Muscle of leg (tissue), 11 donors: ENCODE measurements around the gene CYB5R3. TPM values are rescaled to one million over a fixed set of nuclear protein-coding genes. Genes with fewer than 3 reads are reported as not detected.

Experiments used
- DNase-seq: peaks from one replicate; pipeline ENCODE4 v3.0.0; 2013
- H3K27ac ChIP-seq: one replicate; pipeline ENCODE4 v1.5.1; 2013; ENCODE audit warnings: mild to moderate bottlenecking, low read length, control low read depth
- H3K27me3 ChIP-seq: one replicate; pipeline ENCODE4 v1.6.1; 2013; ENCODE audit warnings: low read length; ENCODE audit not compliant: control insufficient read depth, insufficient read depth
- H3K36me3 ChIP-seq: one replicate; pipeline ENCODE4 v1.6.1; 2013; ENCODE audit warnings: low read length; ENCODE audit not compliant: control insufficient read depth, insufficient read depth
- H3K4me1 ChIP-seq: one replicate; pipeline ENCODE4 v1.6.1; 2013; ENCODE audit warnings: low read length; ENCODE audit not compliant: control insufficient read depth, insufficient read depth
- H3K4me3 ChIP-seq: one replicate; pipeline ENCODE4 v1.5.1; 2013; ENCODE audit warnings: low read length, control low read depth
- H3K9me3 ChIP-seq: replicated peaks from 2 replicates; pipeline ENCODE4 v1.6.1; 2013; ENCODE audit warnings: low read depth, low read length; ENCODE audit not compliant: control insufficient read depth
- WGBS: methylation state at CpG from one replicate; pipeline ENCODE4 v1.1.5; 2013; ENCODE audit warnings: missing lambda C conversion rate; ENCODE audit not compliant: insufficient coverage; 5-methylcytosine and 5-hydroxymethylcytosine counted together
- polyA plus RNA-seq, 8 donors: library from polyadenylated mRNA; unstranded; fragments of 120-200 nt; gene quantifications; one replicate each; pipeline versions ENCODE4 v1.2.1 to v1.2.3, GENCODE V29; 2013; ENCODE audit warnings: inconsistent platforms in 1 of 8, low replicate concordance in 1 of 8; ENCODE audit not compliant: insufficient read length in 8 of 8, insufficient read depth in 1 of 8
- total RNA-seq: library from RNA; stranded (reverse); fragments of 120-200 nt; gene quantifications from one replicate; pipeline ENCODE4 v1.2.4, GENCODE V29; 2013

The CYB5R3 gene
- total and polyA plus RNA-seq, 9 donors = 53.2 to 177 (median 158) TPM

DNA sequence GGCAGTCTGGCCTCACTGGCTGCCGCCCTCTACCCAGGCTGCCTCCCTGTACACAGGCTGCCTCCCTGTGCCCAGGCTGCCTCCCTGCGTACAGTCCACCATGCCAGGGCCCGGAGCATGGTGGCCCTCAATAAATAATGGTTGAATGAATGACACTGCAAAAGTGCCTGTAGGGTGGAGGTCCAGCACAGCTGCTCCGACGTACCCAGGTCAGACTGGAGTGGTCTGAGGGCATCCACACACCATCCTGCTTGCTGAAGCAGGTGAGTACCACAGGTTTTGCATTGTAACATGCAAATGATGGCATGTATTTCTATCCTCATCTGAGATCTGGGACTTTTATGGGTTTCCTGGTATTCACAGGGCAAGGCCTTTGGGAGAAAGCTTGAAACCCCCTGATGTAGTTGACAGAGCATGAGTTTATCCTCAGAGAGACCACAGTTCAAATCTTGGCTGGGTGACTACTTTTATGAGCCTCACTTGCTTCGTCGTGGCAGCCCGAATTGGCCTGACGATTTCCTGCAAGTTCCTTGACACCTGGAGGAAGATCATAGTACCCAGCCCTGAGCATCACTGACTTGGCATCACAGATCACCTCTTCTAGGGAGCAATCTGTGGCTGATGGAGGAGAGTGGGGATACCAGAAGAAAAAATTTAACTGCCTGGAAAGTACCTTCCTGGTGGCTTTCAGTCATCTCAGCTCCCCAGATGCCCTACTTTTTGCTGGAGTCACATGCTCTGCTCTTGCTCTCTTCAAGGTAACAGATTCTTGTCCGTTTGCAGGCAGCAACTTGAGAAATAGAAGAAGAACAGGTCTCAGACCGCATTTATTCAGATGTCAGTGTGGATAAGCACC is 16.0 kb upstream of the CYB5R3 start:
- Histone ChIP-seq H3K27me3 (peaks cover 9% of the 10 kb centered on the region), H3K27ac (no peak overlapping the region), H3K4me3 (no peak overlapping the region), H3K36me3 (no peaks in the 10 kb centered on the region), H3K4me1 (peaks cover 7% of the 10 kb centered on the region), H3K9me3 (no peaks in the 10 kb centered on the region)
- DNase-seq = no peak
- WGBS = 75% methylated on average over 6 of the region's 11 CpGs

DNA sequence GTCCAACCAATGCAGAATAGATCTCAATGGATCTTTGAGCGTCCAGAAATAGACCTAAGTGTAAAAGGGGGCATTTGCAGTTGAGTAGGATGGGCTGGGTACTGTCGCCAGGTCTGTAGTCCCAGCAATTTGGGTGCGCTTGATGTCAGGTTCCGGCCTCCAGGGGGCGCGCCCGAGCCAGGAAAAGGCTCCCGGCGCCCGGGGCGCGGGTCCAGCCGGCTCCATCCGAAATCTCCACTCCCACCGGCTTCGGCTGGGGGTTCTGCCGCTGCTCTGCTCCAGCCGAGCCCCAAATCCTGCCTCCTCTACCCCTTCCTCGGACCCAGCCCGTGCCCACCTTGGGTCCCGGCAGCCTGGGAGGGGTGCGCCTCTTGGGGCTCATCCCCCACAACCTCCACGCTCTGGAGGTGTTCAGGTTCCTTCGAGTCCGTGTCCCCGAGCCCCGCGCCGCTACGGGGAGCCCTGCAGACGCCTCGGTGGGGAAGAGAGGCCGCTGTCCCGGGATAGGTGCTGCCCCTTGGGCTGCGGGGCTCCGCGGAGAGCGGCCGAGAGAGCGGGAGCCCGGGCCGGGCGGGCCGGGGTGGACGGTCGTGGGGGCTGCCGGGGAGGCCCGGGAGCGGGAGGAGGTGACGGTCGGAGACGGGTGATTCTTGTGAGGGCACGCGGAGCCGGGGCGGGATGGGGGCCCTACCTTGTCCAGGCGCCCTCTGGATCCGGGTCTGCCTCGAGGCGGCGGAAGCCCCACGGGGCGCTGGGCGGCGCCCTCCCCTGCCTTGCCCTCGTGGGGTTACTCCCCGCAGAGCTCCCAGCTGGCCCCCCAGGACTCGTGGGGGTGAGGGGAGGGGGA is 13.0 kb upstream of the CYB5R3 start:
- H3K4me1 ChIP-seq = peaks cover 7% of the 10 kb centered on the region
- H3K36me3 ChIP-seq = no peaks in the 10 kb centered on the region
- DNase-seq = peak; percentile 86
- no peak overlapping the region for H3K27ac ChIP-seq
- H3K27me3 ChIP-seq = peaks cover 9% of the 10 kb centered on the region
- 3% methylated on average over 61 of the region's 68 CpGs for WGBS
- peak overlapping the region; percentile 56 for H3K4me3 ChIP-seq
- no peaks in the 10 kb centered on the region for H3K9me3 ChIP-seq

DNA sequence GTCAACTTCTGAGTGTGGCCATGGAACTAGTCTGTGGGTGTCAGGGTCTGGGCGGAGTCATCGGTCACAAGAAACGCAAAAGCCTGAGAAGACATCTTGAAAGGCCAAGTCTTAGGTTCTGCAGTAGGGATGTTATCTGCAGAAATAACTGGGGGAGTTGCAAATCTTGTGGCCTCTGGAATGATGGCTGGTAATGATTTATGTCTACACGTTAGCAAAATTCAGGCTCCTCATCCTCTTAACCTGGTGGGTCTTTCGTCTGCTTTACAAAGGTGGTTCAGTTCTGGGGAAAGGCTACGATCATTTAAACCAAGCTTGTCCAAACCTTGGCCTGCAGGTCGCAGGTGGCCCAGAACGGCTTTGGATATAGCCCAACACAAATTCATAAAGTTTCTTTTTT is 7.4 kb upstream of the CYB5R3 start:
- no peaks in the 10 kb centered on the region for H3K9me3 ChIP-seq
- no peak for DNase-seq
- H3K36me3 ChIP-seq = no peaks in the 10 kb centered on the region
- no peaks in the 10 kb centered on the region for H3K27me3 ChIP-seq
- H3K4me1 ChIP-seq = no peaks in the 10 kb centered on the region
- WGBS = 100% methylated on average over 3 of the region's 8 CpGs
- H3K27ac ChIP-seq = no peak overlapping the region
- H3K4me3 ChIP-seq = no peak overlapping the region

DNA sequence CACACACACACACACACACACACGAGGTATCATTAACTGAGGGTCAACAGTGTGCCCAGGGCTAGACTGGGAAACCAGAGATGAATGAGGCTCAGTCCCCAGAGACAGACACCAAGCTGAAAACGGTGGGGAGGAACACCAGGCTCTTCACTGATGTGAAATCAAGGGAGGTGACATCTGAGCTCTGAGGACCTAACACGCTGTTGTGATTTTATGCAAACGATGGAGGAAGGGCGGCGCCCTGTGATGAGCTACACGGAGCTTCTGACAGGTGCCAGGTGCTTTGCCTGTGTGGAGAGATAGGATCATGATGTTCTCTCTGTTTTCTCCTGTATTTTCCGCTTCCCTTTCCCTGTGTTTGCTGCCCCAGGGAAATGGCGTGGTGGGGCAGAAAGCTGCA is 6.5 kb upstream of the CYB5R3 start:
- no peaks in the 10 kb centered on the region for H3K9me3 ChIP-seq
- no peak overlapping the region for H3K27ac ChIP-seq
- no peaks in the 10 kb centered on the region for H3K36me3 ChIP-seq
- H3K4me1 ChIP-seq = no peaks in the 10 kb centered on the region
- 67% methylated on average over 6 of the region's 9 CpGs for WGBS
- H3K4me3 ChIP-seq = no peak overlapping the region
- no peak for DNase-seq
- H3K27me3 ChIP-seq = no peaks in the 10 kb centered on the region

DNA sequence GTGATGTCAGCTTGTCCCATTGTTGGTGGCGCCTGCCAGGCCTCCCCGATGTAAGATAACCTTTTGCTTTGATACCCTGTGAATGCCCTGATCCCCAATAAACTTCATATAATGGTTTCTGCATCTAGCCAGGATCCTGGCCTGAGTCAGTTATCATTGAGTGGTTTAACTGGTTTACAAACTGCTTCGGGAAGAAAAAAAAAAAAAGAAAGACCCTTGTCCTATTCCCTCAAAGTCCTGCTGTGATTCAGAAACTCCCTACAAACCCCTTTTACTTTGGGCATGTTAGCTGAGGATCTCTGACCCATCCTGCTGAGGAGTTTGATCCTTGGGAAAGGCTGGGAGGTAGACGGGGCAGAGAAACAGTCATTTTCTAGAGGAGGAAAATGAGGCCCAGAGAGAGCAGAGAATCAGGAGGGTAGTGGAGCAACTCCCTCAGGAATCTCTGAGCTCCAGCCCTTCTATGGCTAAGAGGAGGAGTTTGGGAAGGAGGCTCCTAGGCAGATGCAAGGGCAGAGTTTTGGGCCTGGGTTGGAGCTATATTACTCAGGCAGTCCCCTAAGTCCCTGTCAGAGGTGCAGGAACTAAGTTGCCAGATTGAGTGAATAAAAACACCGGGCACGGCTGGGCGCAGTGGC is 5.4 kb upstream of the CYB5R3 start:
- Histone ChIP-seq H3K9me3 (no peaks in the 10 kb centered on the region), H3K27ac (no peak overlapping the region), H3K4me3 (no peak overlapping the region), H3K27me3 (no peaks in the 10 kb centered on the region), H3K36me3 (no peaks in the 10 kb centered on the region), H3K4me1 (peaks cover 4% of the 10 kb centered on the region)
- no peak for DNase-seq
- WGBS = 86% methylated on average over 3 of the region's 7 CpGs

DNA sequence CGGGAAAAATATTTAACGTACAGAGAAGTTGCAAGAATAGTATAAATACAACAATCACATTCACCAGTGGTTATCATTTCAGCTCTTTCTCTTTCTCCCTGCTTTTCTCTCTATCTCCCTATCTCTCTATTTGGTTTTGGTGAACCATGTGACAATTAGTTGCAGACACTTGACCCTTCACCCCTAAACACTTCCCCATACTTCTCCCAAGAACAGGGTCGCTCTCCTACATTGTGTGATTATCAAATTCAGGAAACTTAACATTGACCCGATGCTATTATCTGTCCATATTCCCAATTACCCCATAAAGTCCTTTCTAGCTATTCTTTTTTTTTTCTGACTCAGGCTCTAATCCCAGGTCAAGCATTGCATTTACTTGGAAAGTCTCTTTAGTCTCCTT is 4.8 kb upstream of the CYB5R3 start:
- H3K4me3 ChIP-seq = no peak overlapping the region
- 71% methylated on average over 2 of the region's 4 CpGs for WGBS
- no peak overlapping the region for H3K27ac ChIP-seq
- H3K27me3 ChIP-seq = no peaks in the 10 kb centered on the region
- no peaks in the 10 kb centered on the region for H3K9me3 ChIP-seq
- no peaks in the 10 kb centered on the region for H3K36me3 ChIP-seq
- no peak for DNase-seq
- peaks cover 6% of the 10 kb centered on the region for H3K4me1 ChIP-seq

DNA sequence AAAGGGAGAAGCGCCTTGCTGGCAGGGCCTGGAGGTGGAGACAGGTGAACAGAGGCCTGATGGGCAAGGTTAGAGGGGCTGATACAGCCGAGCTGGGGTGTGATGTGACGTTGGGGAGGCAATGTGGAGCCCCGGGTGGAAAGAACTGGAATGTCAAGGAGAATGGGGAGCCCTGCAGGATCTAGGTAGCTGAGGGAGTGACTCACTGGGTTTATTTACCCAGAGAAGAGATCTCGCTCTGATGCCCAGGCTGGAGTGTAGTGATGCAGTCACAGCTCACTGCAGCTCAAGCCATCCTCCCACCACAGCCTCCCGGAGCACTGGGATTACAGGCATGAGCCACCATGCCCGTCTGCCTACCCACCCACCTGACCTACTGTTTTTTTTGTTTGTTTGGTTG is 1.9 kb upstream of the CYB5R3 start:
- Histone ChIP-seq H3K27me3 (no peaks in the 10 kb centered on the region), H3K36me3 (no peaks in the 10 kb centered on the region), H3K4me3 (no peak overlapping the region), H3K9me3 (no peaks in the 10 kb centered on the region), H3K27ac (no peak overlapping the region), H3K4me1 (peaks cover 32% of the 10 kb centered on the region)
- DNase-seq = no peak
- 68% methylated on average over 4 of the region's 7 CpGs for WGBS

DNA sequence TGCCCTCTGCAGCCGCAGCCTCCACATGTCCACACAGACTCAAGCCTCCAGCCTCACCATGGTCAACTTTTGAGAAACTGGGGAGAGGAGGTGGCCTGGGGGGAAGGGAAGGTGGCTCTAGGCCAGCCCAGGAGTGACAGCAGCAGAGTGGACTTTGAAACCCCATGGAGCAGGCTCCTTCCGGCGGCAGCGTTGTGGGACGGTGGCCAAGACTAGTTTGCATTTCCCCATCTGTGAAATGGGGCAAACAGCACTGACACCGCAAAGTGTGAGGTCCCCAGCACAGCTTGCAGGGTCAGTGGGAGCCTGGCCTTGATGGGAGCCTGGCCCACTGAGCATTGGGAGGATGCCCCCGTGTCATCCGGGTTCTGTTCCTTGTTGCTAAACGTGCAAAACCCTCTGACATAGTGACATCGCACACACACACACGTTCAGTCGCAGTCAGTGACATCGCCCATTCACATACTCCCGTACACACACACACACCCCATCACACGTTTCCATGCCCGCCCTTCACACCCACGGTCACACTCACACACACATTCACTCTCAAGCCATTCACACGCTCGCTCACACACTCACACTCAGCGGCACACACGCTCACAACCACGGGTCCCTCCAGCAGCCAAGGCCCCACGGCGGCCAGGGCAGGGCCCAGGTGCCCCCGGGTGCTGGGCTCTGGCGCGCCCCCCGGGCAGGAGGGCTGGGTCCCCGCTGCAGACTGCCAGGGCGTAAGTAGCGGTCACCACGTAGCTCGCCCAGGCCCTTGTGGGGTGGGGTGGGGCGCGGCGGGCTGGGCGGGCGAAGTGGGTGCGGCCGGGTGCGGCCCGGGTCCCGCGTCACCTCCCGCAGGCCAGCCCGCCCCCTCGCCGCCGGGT is 585 bp downstream of the CYB5R3 start:
- H3K9me3 ChIP-seq = no peaks in the 10 kb centered on the region
- peak; percentile 58 for DNase-seq
- H3K27me3 ChIP-seq = no peaks in the 10 kb centered on the region
- peaks cover 57% of the 10 kb centered on the region for H3K4me1 ChIP-seq
- H3K27ac ChIP-seq = peak overlapping the region; percentile 81
- H3K36me3 ChIP-seq = peaks cover 3% of the 10 kb centered on the region
- under 1% methylated on average over 45 of the region's 49 CpGs for WGBS
- peak overlapping the region; percentile 87 for H3K4me3 ChIP-seq

DNA sequence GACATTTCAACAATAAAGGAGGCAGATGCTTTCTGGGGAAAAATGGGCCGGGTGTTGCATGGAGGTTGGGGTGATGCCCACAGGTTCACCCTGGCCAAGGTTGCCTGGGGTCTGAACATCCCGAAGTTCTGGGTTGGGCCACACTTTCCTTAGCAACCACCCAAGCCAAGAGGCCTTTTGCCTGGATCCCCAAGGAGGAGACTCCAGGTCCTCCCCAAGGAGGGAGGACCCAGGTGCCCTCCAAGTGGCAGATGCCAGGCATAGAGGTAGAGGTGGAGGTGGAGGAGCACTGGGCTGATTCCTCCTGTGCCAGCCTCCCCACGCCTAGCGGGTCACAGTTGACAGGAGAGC is 1.2 kb downstream of the CYB5R3 start:
- Histone ChIP-seq H3K27me3 (no peaks in the 10 kb centered on the region), H3K27ac (peak overlapping the region; percentile 81), H3K4me3 (peak overlapping the region; percentile 87), H3K4me1 (peaks cover 63% of the 10 kb centered on the region), H3K9me3 (no peaks in the 10 kb centered on the region), H3K36me3 (peaks cover 4% of the 10 kb centered on the region)
- no peak for DNase-seq
- WGBS = 33% methylated on average over 1 of the region's 4 CpGs
